Glutamatergic neuron (in vitro differentiated cells): ENCODE measurements around the gene ZMIZ1. TPM values are rescaled to one million over a fixed set of nuclear protein-coding genes. Genes with fewer than 3 reads are reported as not detected.

Experiments
- DNase-seq: peaks from one replicate; pipeline ENCODE4 v3.0.0; 2022
- H3K27ac Mint-ChIP-seq: one replicate; pipeline ENCODE4 v1.8.0; 2020; ENCODE audit warnings: mild to moderate bottlenecking, mixed read lengths, inconsistent platforms; ENCODE audit not compliant: unreplicated experiment
- H3K27me3 Mint-ChIP-seq: one replicate; pipeline ENCODE4 v1.8.0; 2020; ENCODE audit warnings: mild to moderate bottlenecking, moderate library complexity, mixed read lengths, inconsistent platforms; ENCODE audit not compliant: unreplicated experiment
- H3K36me3 Mint-ChIP-seq: one replicate; pipeline ENCODE4 v1.8.0; 2020; ENCODE audit warnings: mild to moderate bottlenecking, mixed read lengths, inconsistent platforms; ENCODE audit not compliant: unreplicated experiment
- H3K4me1 Mint-ChIP-seq: one replicate; pipeline ENCODE4 v1.8.0; 2020; ENCODE audit warnings: mild to moderate bottlenecking, low read depth, mixed read lengths, inconsistent platforms; ENCODE audit not compliant: unreplicated experiment
- H3K4me3 Mint-ChIP-seq: one replicate; pipeline ENCODE4 v1.8.0; 2020; ENCODE audit warnings: mild to moderate bottlenecking, mixed read lengths, inconsistent platforms; ENCODE audit not compliant: unreplicated experiment
- H3K9me3 Mint-ChIP-seq: one replicate; pipeline ENCODE4 v1.8.0; 2020; ENCODE audit warnings: mild to moderate bottlenecking, moderate library complexity, mixed read lengths, inconsistent platforms; ENCODE audit not compliant: unreplicated experiment
- CTCF ChIP-seq: fragments of 200-600 bp; sonication (generic); IDR thresholded peaks from one replicate; pipeline ENCODE4 v1.5.0; 2021; ENCODE audit not compliant: partially characterized antibody, unreplicated experiment
- total RNA-seq: library from RNA; stranded (reverse); fragmentation: NEBNext Ultra II Directional; extraction: Animal tissue kit (Norgen Biotek cat#: 25700); gene quantifications from one replicate; pipeline ENCODE4 v1.2.1, GENCODE V29; 2021; ENCODE audit not compliant: unreplicated experiment

ZMIZ1 gene
- total RNA-seq, 1 donor from 2014 or later = 230 TPM

DNA sequence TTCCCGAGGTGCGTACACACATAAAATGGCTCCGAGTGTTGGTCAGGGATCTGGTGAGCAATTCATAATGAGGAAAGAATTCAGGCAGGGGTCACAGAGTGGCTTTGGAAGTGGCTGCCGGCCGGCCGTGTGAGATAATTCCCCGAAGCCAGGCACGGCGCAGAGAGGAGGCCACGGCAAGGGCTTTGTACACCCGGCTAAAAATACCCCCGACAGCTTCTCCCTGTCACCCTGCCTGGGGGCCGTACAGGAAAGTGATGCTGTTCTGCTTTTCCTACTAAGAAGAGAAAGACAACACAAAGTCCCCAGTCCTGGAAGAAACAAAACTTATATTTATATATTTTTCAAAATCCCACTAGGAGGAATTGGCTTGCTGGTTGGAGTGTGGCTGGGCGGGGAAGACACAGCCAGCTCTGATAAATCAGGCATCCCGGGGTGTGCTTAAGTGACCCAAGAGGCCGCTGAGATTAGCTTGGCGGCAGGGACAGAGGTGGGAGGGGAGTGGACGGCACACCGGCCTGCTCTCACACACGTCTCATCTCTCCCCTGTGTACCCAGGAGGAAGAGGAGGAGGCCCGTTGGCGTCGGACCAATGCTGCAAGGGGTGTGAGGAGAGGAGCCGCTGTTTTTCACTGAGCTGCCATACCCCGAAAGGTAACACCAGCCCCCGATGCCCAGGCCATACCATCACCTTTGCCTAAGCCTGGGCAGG is 70.5 kb downstream of the ZMIZ1 start:
- TF ChIP-seq CTCF = no peak
- DNase-seq = no peak
- H3K36me3 Mint-ChIP-seq = no peaks in the 10 kb centered on the region
- peaks cover 24% of the 10 kb centered on the region for H3K9me3 Mint-ChIP-seq
- H3K27ac Mint-ChIP-seq = peak overlapping the region; percentile 82
- H3K4me1 Mint-ChIP-seq = peaks cover 44% of the 10 kb centered on the region
- H3K4me3 Mint-ChIP-seq = peak overlapping the region; percentile 32
- H3K27me3 Mint-ChIP-seq = peaks cover 19% of the 10 kb centered on the region

DNA sequence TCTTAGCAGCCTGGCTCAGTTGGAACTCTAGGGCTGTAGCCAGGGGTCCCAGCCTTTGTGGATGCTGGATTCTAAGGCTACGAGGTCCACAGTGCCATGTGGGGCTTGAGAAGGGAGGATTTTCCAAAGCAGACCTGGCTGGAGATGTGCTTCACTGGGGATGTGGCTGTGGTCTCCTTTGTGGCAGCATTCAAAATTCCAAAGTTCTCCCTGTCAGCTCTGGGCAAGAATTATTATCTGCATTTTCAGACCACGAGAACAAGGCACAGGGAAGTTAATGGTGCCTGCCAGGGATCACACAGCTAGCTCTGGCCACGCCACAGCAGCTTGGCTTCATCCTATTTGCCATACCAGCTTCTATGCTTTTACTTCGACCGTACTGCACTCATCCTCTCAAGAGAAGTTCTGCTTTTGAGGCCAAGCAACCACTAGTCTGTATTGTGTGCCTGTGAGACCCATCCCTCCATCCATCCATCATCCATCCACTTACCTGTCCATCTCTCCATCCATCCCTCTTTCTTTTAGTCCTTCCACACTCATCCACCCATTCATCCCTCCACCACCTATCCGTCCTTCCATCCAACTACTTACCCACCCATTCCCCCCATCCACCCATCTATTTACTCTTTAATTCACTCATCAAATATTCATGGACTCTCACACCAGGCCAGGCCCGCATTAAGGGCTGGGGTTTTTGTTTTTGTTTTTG is 71.5 kb downstream of the ZMIZ1 start:
- TF ChIP-seq CTCF = no peak
- no peak for DNase-seq
- Mint-ChIP-seq H3K27me3 (peaks cover 19% of the 10 kb centered on the region), H3K9me3 (peaks cover 22% of the 10 kb centered on the region), H3K4me3 (peak overlapping the region; percentile 38), H3K36me3 (no peaks in the 10 kb centered on the region), H3K27ac (no peak overlapping the region), H3K4me1 (peaks cover 47% of the 10 kb centered on the region)

GRCh38 chr10:79140855-79141254 is 72.1 kb downstream of the ZMIZ1 start:
- no peaks in the 10 kb centered on the region for H3K36me3 Mint-ChIP-seq
- H3K27ac Mint-ChIP-seq = no peak overlapping the region
- no peak for TF ChIP-seq CTCF
- no peak overlapping the region for H3K4me3 Mint-ChIP-seq
- peaks cover 47% of the 10 kb centered on the region for H3K4me1 Mint-ChIP-seq
- no peak for DNase-seq
- peaks cover 19% of the 10 kb centered on the region for H3K27me3 Mint-ChIP-seq
- peaks cover 22% of the 10 kb centered on the region for H3K9me3 Mint-ChIP-seq

GRCh38 chr10:79142064-79142491 is 73.3 kb downstream of the ZMIZ1 start:
- Mint-ChIP-seq H3K36me3 (no peaks in the 10 kb centered on the region), H3K27me3 (peaks cover 16% of the 10 kb centered on the region), H3K9me3 (peaks cover 18% of the 10 kb centered on the region), H3K4me1 (peaks cover 40% of the 10 kb centered on the region), H3K27ac (peak overlapping the region; percentile 36), H3K4me3 (no peak overlapping the region)
- no peak for TF ChIP-seq CTCF
- no peak for DNase-seq
